Lung (tissue), 12 donors: ENCODE results near the gene PLG. TPM values are rescaled to one million over a fixed set of nuclear protein-coding genes. Genes with fewer than 3 reads are reported as not detected.
"Not testable (repeated sequence)": the region's sequence is repeated elsewhere in the genome, so short reads cannot be mapped to it uniquely, and the experiment has no call there.

Experiments
- ATAC-seq: fragments of 200-7000 bp; cut with Tn5 transposase; one replicate; pipeline ENCODE4 v1.9.1; 2020; ENCODE audit warnings: moderate number of reproducible peaks; ENCODE audit not compliant: insufficient read depth, low FRiP score
- DNase-seq, 3 donors: peaks; one replicate each; pipeline ENCODE4 v3.0.0-alpha.2; 2013 to 2017
- H3K27ac ChIP-seq, 2 donors: one replicate each; pipeline ENCODE4 v1.5.1; 2013; ENCODE audit warnings: mild to moderate bottlenecking in 2 of 2, moderate library complexity in 2 of 2, control low read depth in 1 of 2, inconsistent platforms in 1 of 2, low read depth in 1 of 2, low read length in 1 of 2
- H3K27me3 ChIP-seq, 3 donors: one replicate each; pipeline ENCODE4 v1.5.1; 2013; ENCODE audit warnings: low read length in 2 of 3; ENCODE audit not compliant: control insufficient read depth in 3 of 3, insufficient read depth in 3 of 3
- H3K36me3 ChIP-seq, 4 donors: one replicate each; pipeline ENCODE4 v1.5.1; 2013; ENCODE audit warnings: low read length in 4 of 4, mild to moderate bottlenecking in 1 of 4, moderate library complexity in 1 of 4; ENCODE audit not compliant: control insufficient read depth in 4 of 4, insufficient read depth in 4 of 4
- H3K4me1 ChIP-seq, 5 donors: one replicate each; pipeline ENCODE4 v1.5.1; 2013; ENCODE audit warnings: low read length in 5 of 5, mild to moderate bottlenecking in 2 of 5, moderate library complexity in 1 of 5; ENCODE audit not compliant: control insufficient read depth in 5 of 5, insufficient read depth in 5 of 5
- H3K4me3 ChIP-seq: one replicate; pipeline ENCODE4 v1.5.1; 2013; ENCODE audit warnings: mild to moderate bottlenecking, control low read depth, moderate library complexity
- H3K9ac ChIP-seq, 2 donors: one replicate each; pipeline ENCODE4 v1.5.1; 2013; ENCODE audit warnings: low read length in 2 of 2, control low read depth in 1 of 2; ENCODE audit not compliant: insufficient read depth in 1 of 2
- H3K9me3 ChIP-seq, 4 donors: one replicate each; pipeline ENCODE4 v1.5.1; 2013; ENCODE audit warnings: low read length in 3 of 4, mild to moderate bottlenecking in 1 of 4, moderate library complexity in 1 of 4; ENCODE audit not compliant: control insufficient read depth in 4 of 4, insufficient read depth in 3 of 4
- WGBS, 2 donors: extraction: QIAGEN DNeasy Blood & Tissue Kit; methylation state at CpG; one replicate each; pipeline ENCODE4 v1.1.7; 2013; 5-methylcytosine and 5-hydroxymethylcytosine counted together
- polyA plus RNA-seq, 2 donors: library from polyadenylated mRNA; stranded (reverse); fragments of 200-250 nt; gene quantifications; one replicate each; pipeline ENCODE4 v1.2.1, GENCODE V29; 2013
- total RNA-seq, 2 donors: library from RNA; depleted of rRNA in 1 of 2; stranded (reverse); fragments of >200 nt in 1 of 2; gene quantifications; one replicate each; pipeline ENCODE4 v1.2.1, GENCODE V29; 2014 to 2021
- TF ChIP-seq, protein P1 (sequence below): IDR thresholded peaks from 2 replicates; pipeline ENCODE4 v1.5.1; 2012; ENCODE audit warnings: mild to moderate bottlenecking; ENCODE audit errors: control extremely low read depth, extremely low read depth
- donor health status: control.
- donor health status: control.
- donor health status: Bipolar disorder and iron deficiency.
- donor health status: healthy.
- donor health status: DM: yes; HTN: yes; CAD: no.

The PLG gene
- total and polyA plus RNA-seq, 4 donors, result 0.52 to 1.7 (median 1.5) TPM; not detected in 1

DNA sequence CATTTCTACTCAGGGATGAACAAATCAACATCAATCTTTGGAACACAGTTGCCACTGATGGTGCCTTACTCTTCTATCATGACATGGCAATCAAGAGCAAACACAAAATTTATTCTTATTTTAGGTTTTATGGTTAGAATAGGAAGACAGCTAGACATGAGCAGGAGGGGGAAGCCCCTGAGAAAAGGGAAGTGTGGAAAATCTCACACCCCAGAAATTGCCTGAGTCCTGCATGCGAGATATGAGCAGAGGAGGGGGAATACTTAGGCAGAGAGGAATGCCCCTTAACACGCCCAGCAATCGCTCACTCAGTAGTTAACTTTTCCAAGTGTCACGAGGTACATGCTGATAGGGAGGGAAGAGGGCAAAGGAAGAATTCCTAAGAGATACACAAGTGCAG, 79.3 kb downstream of the PLG start:
- WGBS, 2 donors, result 75 to 80% methylated on average over 4 of the region's 4 CpGs
- ATAC-seq, result no peak

DNA sequence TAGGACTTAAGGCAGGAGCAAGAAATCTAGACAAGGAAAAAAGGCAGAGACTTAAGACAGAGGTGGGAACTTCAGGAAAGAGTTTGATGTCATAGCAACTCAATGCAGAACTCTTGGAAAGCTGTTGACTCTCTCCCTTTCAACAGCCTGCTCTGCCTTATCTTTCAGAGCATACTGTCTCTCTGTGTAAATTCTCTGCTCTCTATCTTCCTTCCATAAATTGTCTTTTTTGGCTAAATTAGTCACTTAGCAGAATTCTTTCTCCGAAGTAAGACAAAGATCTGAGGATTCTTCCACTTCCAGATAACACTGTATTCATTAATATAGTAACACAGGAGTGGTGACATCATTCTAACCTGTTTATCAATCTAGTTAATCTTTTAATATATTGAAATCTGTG, 80.2 kb downstream of the PLG start:
- TF ChIP-seq, protein P1, sequence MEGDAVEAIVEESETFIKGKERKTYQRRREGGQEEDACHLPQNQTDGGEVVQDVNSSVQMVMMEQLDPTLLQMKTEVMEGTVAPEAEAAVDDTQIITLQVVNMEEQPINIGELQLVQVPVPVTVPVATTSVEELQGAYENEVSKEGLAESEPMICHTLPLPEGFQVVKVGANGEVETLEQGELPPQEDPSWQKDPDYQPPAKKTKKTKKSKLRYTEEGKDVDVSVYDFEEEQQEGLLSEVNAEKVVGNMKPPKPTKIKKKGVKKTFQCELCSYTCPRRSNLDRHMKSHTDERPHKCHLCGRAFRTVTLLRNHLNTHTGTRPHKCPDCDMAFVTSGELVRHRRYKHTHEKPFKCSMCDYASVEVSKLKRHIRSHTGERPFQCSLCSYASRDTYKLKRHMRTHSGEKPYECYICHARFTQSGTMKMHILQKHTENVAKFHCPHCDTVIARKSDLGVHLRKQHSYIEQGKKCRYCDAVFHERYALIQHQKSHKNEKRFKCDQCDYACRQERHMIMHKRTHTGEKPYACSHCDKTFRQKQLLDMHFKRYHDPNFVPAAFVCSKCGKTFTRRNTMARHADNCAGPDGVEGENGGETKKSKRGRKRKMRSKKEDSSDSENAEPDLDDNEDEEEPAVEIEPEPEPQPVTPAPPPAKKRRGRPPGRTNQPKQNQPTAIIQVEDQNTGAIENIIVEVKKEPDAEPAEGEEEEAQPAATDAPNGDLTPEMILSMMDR, result no peak

More for the DNA sequence above, 79.3 kb downstream of the PLG start:
- H3K9me3 ChIP-seq, result peaks cover 0 to 3% (median 0%) of the 10 kb centered on the region in 4 donors
- no peaks in the 10 kb centered on the region for H3K27me3 ChIP-seq
- H3K36me3 ChIP-seq, result no peaks in the 10 kb centered on the region
- H3K4me3 ChIP-seq, result no peak overlapping the region
- peaks cover 0 to 8% (median 0%) of the 10 kb centered on the region in 5 donors for H3K4me1 ChIP-seq
- H3K9ac ChIP-seq, result no peak overlapping the region
- no peak for DNase-seq
- TF ChIP-seq, protein P1, result no peak
- H3K27ac ChIP-seq, result no peak overlapping the region

GRCh38 chr6:160783741-160784140, 81.7 kb downstream of the PLG start:
- Histone ChIP-seq H3K9me3 (peaks cover 0 to 3% (median 0%) of the 10 kb centered on the region in 4 donors), H3K4me3 (no peak overlapping the region), H3K36me3 (no peaks in the 10 kb centered on the region), H3K9ac (no peak overlapping the region), H3K4me1 (no peaks in the 10 kb centered on the region), H3K27ac (no peak overlapping the region), H3K27me3 (no peaks in the 10 kb centered on the region)
- no peak for DNase-seq
- TF ChIP-seq, protein P1, result no peak
- 66% methylated on average over 7 of the region's 7 CpGs for WGBS, 2 donors
- ATAC-seq, result no peak

More for the DNA sequence above, 80.2 kb downstream of the PLG start:
- DNase-seq (no peak), ATAC-seq (no peak)
- no peak overlapping the region for H3K9ac ChIP-seq
- no peaks in the 10 kb centered on the region for H3K27me3 ChIP-seq
- H3K36me3 ChIP-seq, result no peaks in the 10 kb centered on the region
- WGBS, 2 donors, result 77 to 82% methylated on average over 1 of the region's 1 CpG
- peaks cover 0 to 3% (median 0%) of the 10 kb centered on the region in 4 donors for H3K9me3 ChIP-seq
- H3K4me1 ChIP-seq, result no peaks in the 10 kb centered on the region
- H3K27ac ChIP-seq, result no peak overlapping the region
- no peak overlapping the region for H3K4me3 ChIP-seq

DNA sequence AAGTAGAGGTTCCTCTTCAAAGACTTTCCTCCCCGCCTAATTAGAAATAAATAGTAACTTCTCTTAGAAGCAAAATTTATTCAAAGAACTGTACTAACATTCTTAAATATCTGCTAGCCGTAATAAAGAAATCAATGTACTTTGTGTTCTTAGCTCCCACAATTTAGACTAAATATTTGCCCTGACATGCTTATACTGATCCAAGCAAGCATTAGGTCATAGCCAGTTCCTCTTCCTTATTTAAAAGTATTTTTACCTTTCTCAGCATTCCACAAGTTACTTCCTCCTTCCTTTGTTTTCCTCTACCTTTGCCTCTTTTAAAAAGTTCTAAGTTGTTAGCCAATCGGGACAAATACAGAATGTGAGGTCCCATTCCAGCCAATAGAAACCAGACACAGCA, 86.1 kb downstream of the PLG start:
- not testable (repeated sequence) for H3K27me3 ChIP-seq, H3K27ac ChIP-seq, H3K9me3 ChIP-seq, ATAC-seq, H3K9ac ChIP-seq, H3K4me3 ChIP-seq, H3K36me3 ChIP-seq, DNase-seq, H3K4me1 ChIP-seq
- WGBS, 2 donors, result 75 to 79% methylated on average over 3 of the region's 3 CpGs
